Panc1 (cell line): Measurements from ENCODE around the gene RHOT2. TPM values are rescaled to one million over a fixed set of nuclear protein-coding genes. Genes with fewer than 3 reads are reported as not detected.
A peak's percentile ranks its signal among the peaks of the same experiment; 100 is the strongest.

Experiments
- ATAC-seq: fragments of 200-7000 bp; cut with Tn5 transposase; 2 replicates; pipeline ENCODE4 v1.9.1; 2020; ENCODE audit warnings: mild to moderate bottlenecking, moderate library complexity
- BruUV-seq: library from RNA; stranded (reverse); fragments of 400-500 nt; replicated peaks from 2 replicates; lab custom pipeline; 2021; lab: Mats Ljungman, UMichigan
- CTCF ChIA-PET: fragments of 300-600 bp; sonication (Branson Sonifier 250); formaldehyde crosslinking; loops from one replicate; lab custom pipeline; 2022; ENCODE audit warnings: antibody characterized with exemption; lab: Charles Lee
- POLR2A ChIA-PET: fragments of 300-600 bp; sonication (Branson Sonifier 250); formaldehyde crosslinking; loops from one replicate; lab custom pipeline; 2022; ENCODE audit warnings: antibody characterized with exemption; lab: Charles Lee
- DNase-seq: peaks from one replicate; pipeline ENCODE4 v3.0.0-alpha.2; 2010; ENCODE audit warnings: low read depth, low spot score
- H3K27ac ChIP-seq: 2 replicates; pipeline ENCODE4 v1.5.1; 2011; ENCODE audit warnings: mild to moderate bottlenecking, low read length, inconsistent platforms
- H3K27me3 ChIP-seq: fragments of 200-500 bp; sonication (Bioruptor generic); 2 replicates; pipeline ENCODE4 v1.6.0; 2014; ENCODE audit warnings: low read length, inconsistent platforms; ENCODE audit not compliant: control insufficient read depth, insufficient read depth
- H3K36me3 ChIP-seq: fragments of 200-500 bp; sonication (Bioruptor generic); 2 replicates; pipeline ENCODE4 v1.5.1; 2014; ENCODE audit warnings: inconsistent platforms, mild to moderate bottlenecking, low read length, moderate library complexity; ENCODE audit not compliant: control insufficient read depth, insufficient read depth
- H3K4me1 ChIP-seq: 2 replicates; pipeline ENCODE4 v1.5.1; 2011; ENCODE audit warnings: inconsistent platforms, mild to moderate bottlenecking, low read length, moderate library complexity; ENCODE audit not compliant: control insufficient read depth, insufficient read depth
- H3K4me3 ChIP-seq, 2 experiments: 2 replicates each; pipeline ENCODE4 v1.5.1; 2011 to 2012; ENCODE audit warnings: low read depth in 2 of 2, low read length in 2 of 2, mild to moderate bottlenecking in 2 of 2, inconsistent platforms in 1 of 2, moderate library complexity in 1 of 2
- H3K9me3 ChIP-seq: fragments of 200-500 bp; sonication (Bioruptor generic); 2 replicates; pipeline ENCODE4 v1.5.1; 2014; ENCODE audit warnings: low read depth, mild to moderate bottlenecking, inconsistent platforms, low read length, moderate library complexity; ENCODE audit not compliant: control insufficient read depth, insufficient read depth
- CTCF ChIP-seq: fragments of 450-650 bp; IDR thresholded peaks from 2 replicates; pipeline ENCODE4 v1.5.1; 2017; ENCODE audit warnings: mild to moderate bottlenecking
- POLR2AphosphoS5 ChIP-seq: IDR thresholded peaks from 2 replicates; pipeline ENCODE4 v1.6.1; 2012; ENCODE audit warnings: mild to moderate bottlenecking, low read depth, low read length, moderate library complexity
- REST ChIP-seq, 2 experiments: IDR thresholded peaks; 2 replicates each; pipeline ENCODE4 v1.6.1; 2011 to 2012; ENCODE audit warnings: low read depth in 2 of 2, control low read depth in 1 of 2, low read length in 1 of 2, mild to moderate bottlenecking in 1 of 2, moderate library complexity in 1 of 2; ENCODE audit not compliant: insufficient read depth in 1 of 2
- SIN3A ChIP-seq: IDR thresholded peaks from 2 replicates; pipeline ENCODE4 v1.6.1; 2012; ENCODE audit warnings: low read depth, mild to moderate bottlenecking, low read length, moderate library complexity, borderline replicate concordance; ENCODE audit not compliant: insufficient read depth
- TCF7L2 ChIP-seq: IDR thresholded peaks from 2 replicates; pipeline ENCODE4 v1.6.1; 2011; ENCODE audit warnings: mild to moderate bottlenecking, low read depth, low read length, inconsistent platforms
- in situ Hi-C: cut with HindIII; loops from 2 replicates; pipeline ENCODE4 v1.10.0; 2016; ENCODE audit warnings: low sequenced_read_pairs, low pct_unique_long_range_greater_than_20kb
- intact Hi-C: fragments of 100-400 bp; cut with micrococcal nuclease; formaldehyde crosslinking; loops from one replicate; pipeline ENCODE4 v1.10.0; 2022; ENCODE audit not compliant: unreplicated experiment
- total RNA-seq: library from RNA; stranded (reverse); gene quantifications from one replicate; pipeline ENCODE4 v1.2.1, GENCODE V29; 2021; ENCODE audit not compliant: unreplicated experiment

Gene RHOT2
- total RNA-seq, 1 experiment from 2014 or later = 195 TPM

- no peaks in the 10 kb centered on the region for H3K9me3 ChIP-seq
- ATAC-seq (0 out of 2 replicates have a peak, but pooled peaks have one; percentile 0), DNase-seq (no peak)
- peaks cover 15% of the 10 kb centered on the region for H3K4me1 ChIP-seq
- in situ Hi-C loops (no loop called here), intact Hi-C loops (no loop called here)
- H3K27ac ChIP-seq = peak overlapping the region; percentile 32; the same call in 1 of the 2 replicates
- no TSS peak for BruUV-seq
- no peaks in the 10 kb centered on the region for H3K27me3 ChIP-seq
- TF ChIP-seq CTCF (peak; percentile 31; the same call in 1 of the 2 replicates), REST (IDR thresholded peaks at IDR 0.05; ENCODE audit: insufficient read depth in 1 of 2, low read depth in 2 of 2, low read length in 1 of 2) (no peak), TCF7L2 (no peak)
- ChIA-PET CTCF (no interaction called here), POLR2A (no interaction called here)
- no peaks in the 10 kb centered on the region for H3K36me3 ChIP-seq
- H3K4me3 ChIP-seq = no peak overlapping the region
These were observed 6.6 kb upstream of the RHOT2 start for GRCh38 chr16:661184-661821.

GRCh38 chr16:662095-662494 is 5.8 kb upstream of the RHOT2 start:
- CTCF ChIA-PET = no interaction called here
- ATAC-seq (no peak), DNase-seq (no peak)
- in situ Hi-C loops (no loop called here), intact Hi-C loops (no loop called here)
- H3K27ac ChIP-seq = no peak overlapping the region
- POLR2A ChIA-PET = interaction anchor here (0.6 kb wide), 1 partner anchor 487 kb away, joined by 3 read pairs; no protein-coding TSS in a partner anchor
- BruUV-seq = no TSS peak
- H3K27me3 ChIP-seq = no peaks in the 10 kb centered on the region
- no peak overlapping the region for H3K4me3 ChIP-seq
- no peak for TF ChIP-seq TCF7L2
- no peak for TF ChIP-seq POLR2AphosphoS5
- no peak for TF ChIP-seq REST (IDR thresholded peaks at IDR 0.05; ENCODE audit: insufficient read depth in 1 of 2, low read depth in 2 of 2, low read length in 1 of 2)
- TF ChIP-seq CTCF = no peak
- no peak for TF ChIP-seq SIN3A
- no peaks in the 10 kb centered on the region for H3K36me3 ChIP-seq
- H3K9me3 ChIP-seq = no peaks in the 10 kb centered on the region
- peaks cover 15% of the 10 kb centered on the region for H3K4me1 ChIP-seq
